HEK293 (cell line): ENCODE results near the gene TUBG2.

Experiments used
- CTCF ChIA-PET: fragments of 350-600 bp; formaldehyde crosslinking; extraction: SDS; loops from one replicate; lab custom pipeline; 2021; ENCODE audit warnings: antibody characterized with exemption; lab: Yijun Ruan, JAX
- POLR2A ChIA-PET: fragments of 300-600 bp; formaldehyde crosslinking; extraction: SDS; loops from one replicate; lab custom pipeline; 2020; ENCODE audit warnings: antibody characterized with exemption, inconsistent platforms; lab: Yijun Ruan, JAX
- H3K27ac ChIP-seq: fragments of 200-500 bp; sonication (Bioruptor generic); 2 replicates; pipeline ENCODE4 v1.5.1; 2014; ENCODE audit warnings: low read depth, low read length, control low read depth, inconsistent platforms; ENCODE audit errors: extremely low read depth
- H3K36me3 ChIP-seq, 2 experiments: fragments of 200-500 bp in 1 of 2; sonication (Bioruptor generic) in 1 of 2; 1 replicate in 1 of 2; 2 replicates in 1 of 2; pipeline ENCODE4 v1.5.1; 2014 to 2017; ENCODE audit warnings: inconsistent platforms in 2 of 2, low read length in 2 of 2; ENCODE audit not compliant: control insufficient read depth in 2 of 2, insufficient read depth in 1 of 2
- H3K4me1 ChIP-seq: fragments of 200-500 bp; sonication (Bioruptor generic); 2 replicates; pipeline ENCODE4 v1.5.1; 2014; ENCODE audit warnings: mild to moderate bottlenecking, low read length, inconsistent platforms; ENCODE audit not compliant: control insufficient read depth, insufficient read depth
- H3K4me3 ChIP-seq: 2 replicates; pipeline ENCODE4 v1.5.1; 2011; ENCODE audit warnings: low read depth, mild to moderate bottlenecking, control low read depth, low read length, moderate library complexity
- H3K9me3 ChIP-seq: fragments of 200-500 bp; sonication (Bioruptor generic); 2 replicates; pipeline ENCODE4 v1.5.1; 2014; ENCODE audit warnings: low read depth, low read length, inconsistent platforms; ENCODE audit not compliant: control insufficient read depth, insufficient read depth
- OSR2 ChIP-seq: fragments of 450-650 bp; formaldehyde crosslinking; IDR thresholded peaks from 2 replicates; pipeline ENCODE4 v1.5.1; 2016; ENCODE audit warnings: missing biosample characterization, missing genetic modification characterization
- SP2 ChIP-seq: fragments of 450-650 bp; formaldehyde crosslinking; IDR thresholded peaks from 2 replicates; pipeline ENCODE4 v1.5.1; 2016; ENCODE audit warnings: missing biosample characterization, missing genetic modification characterization
- TRIM28 ChIP-seq: IDR thresholded peaks from 2 replicates; pipeline ENCODE4 v1.6.1; 2011; ENCODE audit warnings: low read length, control low read depth, borderline replicate concordance
- TSHZ1 ChIP-seq: fragments of 450-650 bp; formaldehyde crosslinking; IDR thresholded peaks from 2 replicates; pipeline ENCODE4 v1.5.1; 2016; ENCODE audit warnings: missing biosample characterization, missing genetic modification characterization, borderline replicate concordance
- ZBTB1 ChIP-seq: fragments of 450-650 bp; formaldehyde crosslinking; IDR thresholded peaks from 2 replicates; pipeline ENCODE4 v1.5.1; 2016; ENCODE audit warnings: missing biosample characterization, missing genetic modification characterization
- ZNF121 ChIP-seq: fragments of 450-650 bp; formaldehyde crosslinking; IDR thresholded peaks from 2 replicates; pipeline ENCODE4 v1.5.1; 2016; ENCODE audit warnings: missing biosample characterization, missing genetic modification characterization
- ZNF280C ChIP-seq: fragments of 450-650 bp; formaldehyde crosslinking; IDR thresholded peaks from 2 replicates; pipeline ENCODE4 v1.5.1; 2016; ENCODE audit warnings: missing biosample characterization, missing genetic modification characterization
- ZNF302 ChIP-seq: fragments of 450-650 bp; formaldehyde crosslinking; IDR thresholded peaks from 2 replicates; pipeline ENCODE4 v1.5.1; 2016; ENCODE audit warnings: missing biosample characterization, missing genetic modification characterization, low read depth
- ZNF324 ChIP-seq: fragments of 450-650 bp; formaldehyde crosslinking; IDR thresholded peaks from 2 replicates; pipeline ENCODE4 v1.5.1; 2016; ENCODE audit warnings: missing biosample characterization, missing genetic modification characterization
- ZNF366 ChIP-seq: fragments of 450-650 bp; formaldehyde crosslinking; conservative IDR thresholded peaks from 2 replicates; pipeline ENCODE4 v1.5.1; 2016; ENCODE audit warnings: missing biosample characterization, missing genetic modification characterization
- ZNF37A ChIP-seq: fragments of 450-650 bp; IDR thresholded peaks from 2 replicates; pipeline ENCODE4 v1.5.1; 2018; ENCODE audit warnings: missing biosample characterization, missing genetic modification characterization
- ZNF416 ChIP-seq: fragments of 450-650 bp; formaldehyde crosslinking; IDR thresholded peaks from 2 replicates; pipeline ENCODE4 v1.5.1; 2016; ENCODE audit warnings: missing biosample characterization, missing genetic modification characterization
- ZNF449 ChIP-seq: fragments of 450-650 bp; formaldehyde crosslinking; IDR thresholded peaks from 2 replicates; pipeline ENCODE4 v1.5.1; 2017; ENCODE audit warnings: missing biosample characterization, mild to moderate bottlenecking, missing genetic modification characterization, moderate library complexity
- ZNF580 ChIP-seq: fragments of 450-650 bp; formaldehyde crosslinking; IDR thresholded peaks from 2 replicates; pipeline ENCODE4 v1.5.1; 2016; ENCODE audit warnings: missing biosample characterization, missing genetic modification characterization
- ZNF596 ChIP-seq: fragments of 450-650 bp; IDR thresholded peaks from 2 replicates; pipeline ENCODE4 v1.5.0; 2018; ENCODE audit warnings: missing biosample characterization, mild to moderate bottlenecking, missing genetic modification characterization, moderate library complexity
- ZNF621 ChIP-seq: fragments of 450-650 bp; formaldehyde crosslinking; IDR thresholded peaks from 2 replicates; pipeline ENCODE4 v1.5.1; 2017; ENCODE audit warnings: missing biosample characterization, missing genetic modification characterization
- ZNF701 ChIP-seq: fragments of 450-650 bp; formaldehyde crosslinking; IDR thresholded peaks from 2 replicates; pipeline ENCODE4 v1.5.1; 2016; ENCODE audit warnings: missing biosample characterization, missing genetic modification characterization
- ZSCAN23 ChIP-seq: fragments of 450-650 bp; formaldehyde crosslinking; IDR thresholded peaks from 2 replicates; pipeline ENCODE4 v1.5.1; 2016; ENCODE audit warnings: missing biosample characterization, missing genetic modification characterization
- TF ChIP-seq, protein P1 (sequence below): IDR thresholded peaks from 2 replicates; pipeline ENCODE4 v1.6.1; 2011; ENCODE audit warnings: mild to moderate bottlenecking, low read depth, low read length, borderline replicate concordance
- TF ChIP-seq, protein P2 (sequence below): fragments of 450-650 bp; formaldehyde crosslinking; IDR thresholded peaks from 2 replicates; pipeline ENCODE4 v1.5.1; 2016; ENCODE audit warnings: missing biosample characterization, missing genetic modification characterization
- TF ChIP-seq, protein P3 (sequence below): fragments of 450-650 bp; formaldehyde crosslinking; conservative IDR thresholded peaks from 2 replicates; pipeline ENCODE4 v1.5.1; 2016; ENCODE audit warnings: low read depth, missing biosample characterization, missing genetic modification characterization

The TUBG2 gene

GRCh38 chr17:42639525-42640113, 19.5 kb upstream of the TUBG2 start:
- H3K4me3 ChIP-seq, result no peak overlapping the region
- H3K4me1 ChIP-seq, result no peaks in the 10 kb centered on the region
- no peaks in the 10 kb centered on the region for H3K36me3 ChIP-seq
- CTCF ChIA-PET, result interaction anchor here (0.7 to 1.3 kb wide), 2 partner anchors 18 to 61 kb away, joined by 3 to 5 read pairs; no protein-coding TSS in a partner anchor
- TF ChIP-seq, protein P1, sequence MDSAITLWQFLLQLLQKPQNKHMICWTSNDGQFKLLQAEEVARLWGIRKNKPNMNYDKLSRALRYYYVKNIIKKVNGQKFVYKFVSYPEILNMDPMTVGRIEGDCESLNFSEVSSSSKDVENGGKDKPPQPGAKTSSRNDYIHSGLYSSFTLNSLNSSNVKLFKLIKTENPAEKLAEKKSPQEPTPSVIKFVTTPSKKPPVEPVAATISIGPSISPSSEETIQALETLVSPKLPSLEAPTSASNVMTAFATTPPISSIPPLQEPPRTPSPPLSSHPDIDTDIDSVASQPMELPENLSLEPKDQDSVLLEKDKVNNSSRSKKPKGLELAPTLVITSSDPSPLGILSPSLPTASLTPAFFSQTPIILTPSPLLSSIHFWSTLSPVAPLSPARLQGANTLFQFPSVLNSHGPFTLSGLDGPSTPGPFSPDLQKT, result no peak
- TF ChIP-seq ZNF596, result peak; percentile 53; the same call in 1 of the 2 replicates
- TF ChIP-seq TSHZ1 (tag by site-specific recombination), result no peak
- peak; percentile 51; the same call in 1 of the 2 replicates for TF ChIP-seq ZNF121 (tag by site-specific recombination)
- TF ChIP-seq ZNF366, result peak; percentile 43; the same call in 1 of the 2 replicates
- POLR2A ChIA-PET, result interaction anchor here (0.7 to 1.2 kb wide), 2 partner anchors 18 to 24 kb away, joined by 3 to 4 read pairs; no protein-coding TSS in a partner anchor
- no peak overlapping the region for H3K27ac ChIP-seq
- H3K9me3 ChIP-seq, result no peaks in the 10 kb centered on the region

- POLR2A ChIA-PET, result interaction anchor here (1.2 kb wide), 1 partner anchor 23 kb away, joined by 3 read pairs; no protein-coding TSS in a partner anchor
- Histone ChIP-seq H3K27ac (no peak overlapping the region), H3K9me3 (no peaks in the 10 kb centered on the region), H3K4me1 (no peaks in the 10 kb centered on the region), H3K36me3 (no peaks in the 10 kb centered on the region), H3K4me3 (no peak overlapping the region)
- CTCF ChIA-PET, result interaction anchor here (0.7 kb wide), 1 partner anchor 61 kb away, joined by 3 read pairs; no protein-coding TSS in a partner anchor
- TF ChIP-seq ZNF621 (no peak), ZNF449 (tag by site-specific recombination) (no peak), ZNF280C (no peak), ZNF416 (tag by site-specific recombination) (no peak), ZNF324 (tag by site-specific recombination) (no peak), SP2 (tag by site-specific recombination) (no peak), ZSCAN23 (no peak), ZNF37A (no peak), ZBTB1 (tag by site-specific recombination) (no peak), TRIM28 (no peak), OSR2 (tag by site-specific recombination) (no peak), ZNF701 (tag by site-specific recombination) (no peak), ZNF302 (no peak), ZNF580 (tag by site-specific recombination) (no peak)
- TF ChIP-seq, protein P2, sequence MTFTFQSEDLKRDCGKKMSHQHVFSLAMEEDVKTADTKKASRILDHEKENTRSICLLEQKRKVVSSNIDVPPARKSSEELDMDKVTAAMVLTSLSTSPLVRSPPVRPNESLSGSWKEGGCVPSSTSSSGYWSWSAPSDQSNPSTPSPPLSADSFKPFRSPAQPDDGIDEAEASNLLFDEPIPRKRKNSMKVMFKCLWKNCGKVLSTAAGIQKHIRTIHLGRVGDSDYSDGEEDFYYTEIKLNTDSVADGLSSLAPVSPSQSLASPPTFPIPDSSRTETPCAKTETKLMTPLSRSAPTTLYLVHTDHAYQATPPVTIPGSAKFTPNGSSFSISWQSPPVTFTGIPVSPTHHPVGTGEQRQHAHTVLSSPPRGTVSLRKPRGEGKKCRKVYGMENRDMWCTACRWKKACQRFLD (tag by site-specific recombination), result no peak
- TF ChIP-seq, protein P3, sequence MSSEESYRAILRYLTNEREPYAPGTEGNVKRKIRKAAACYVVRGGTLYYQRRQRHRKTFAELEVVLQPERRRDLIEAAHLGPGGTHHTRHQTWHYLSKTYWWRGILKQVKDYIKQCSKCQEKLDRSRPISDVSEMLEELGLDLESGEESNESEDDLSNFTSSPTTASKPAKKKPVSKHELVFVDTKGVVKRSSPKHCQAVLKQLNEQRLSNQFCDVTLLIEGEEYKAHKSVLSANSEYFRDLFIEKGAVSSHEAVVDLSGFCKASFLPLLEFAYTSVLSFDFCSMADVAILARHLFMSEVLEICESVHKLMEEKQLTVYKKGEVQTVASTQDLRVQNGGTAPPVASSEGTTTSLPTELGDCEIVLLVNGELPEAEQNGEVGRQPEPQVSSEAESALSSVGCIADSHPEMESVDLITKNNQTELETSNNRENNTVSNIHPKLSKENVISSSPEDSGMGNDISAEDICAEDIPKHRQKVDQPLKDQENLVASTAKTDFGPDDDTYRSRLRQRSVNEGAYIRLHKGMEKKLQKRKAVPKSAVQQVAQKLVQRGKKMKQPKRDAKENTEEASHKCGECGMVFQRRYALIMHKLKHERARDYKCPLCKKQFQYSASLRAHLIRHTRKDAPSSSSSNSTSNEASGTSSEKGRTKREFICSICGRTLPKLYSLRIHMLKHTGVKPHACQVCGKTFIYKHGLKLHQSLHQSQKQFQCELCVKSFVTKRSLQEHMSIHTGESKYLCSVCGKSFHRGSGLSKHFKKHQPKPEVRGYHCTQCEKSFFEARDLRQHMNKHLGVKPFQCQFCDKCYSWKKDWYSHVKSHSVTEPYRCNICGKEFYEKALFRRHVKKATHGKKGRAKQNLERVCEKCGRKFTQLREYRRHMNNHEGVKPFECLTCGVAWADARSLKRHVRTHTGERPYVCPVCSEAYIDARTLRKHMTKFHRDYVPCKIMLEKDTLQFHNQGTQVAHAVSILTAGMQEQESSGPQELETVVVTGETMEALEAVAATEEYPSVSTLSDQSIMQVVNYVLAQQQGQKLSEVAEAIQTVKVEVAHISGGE (tag by site-specific recombination), result no peak
Observed at GRCh38 chr17:42640121-42640520, 19.0 kb upstream of the TUBG2 start.
